BE2C (cell line): ENCODE data around the gene SEC62. TPM values are rescaled to one million over a fixed set of nuclear protein-coding genes. Genes with fewer than 3 reads are reported as not detected.
A peak's percentile ranks its signal among the peaks of the same experiment; 100 is the strongest.

Experiments used
- DNase-seq: peaks from one replicate; pipeline ENCODE4 v3.0.0-alpha.2; 2020
- H3K27me3 ChIP-seq: fragments of 250-450 bp; sonication (Bioruptor Pico); 2 replicates; pipeline ENCODE4 v1.5.1; 2020; ENCODE audit warnings: mild to moderate bottlenecking
- H3K36me3 ChIP-seq: fragments of 250-450 bp; sonication (Bioruptor Pico); 2 replicates; pipeline ENCODE4 v1.5.1; 2020; ENCODE audit warnings: mild to moderate bottlenecking
- H3K4me1 ChIP-seq: fragments of 250-450 bp; sonication (Bioruptor Pico); 2 replicates; pipeline ENCODE4 v1.5.1; 2020
- H3K4me3 ChIP-seq: 2 replicates; pipeline ENCODE4 v1.5.1; 2011; ENCODE audit warnings: low read depth, low read length
- H3K9me3 ChIP-seq: fragments of 250-450 bp; sonication (Bioruptor Pico); 2 replicates; pipeline ENCODE4 v1.5.1; 2020
- polyA plus RNA-seq: library from polyadenylated mRNA; unstranded; fragments of >200 nt; gene quantifications from one replicate; pipeline ENCODE4 v1.2.1, GENCODE V29; 2012; ENCODE audit warnings: low read depth, missing spikeins; ENCODE audit not compliant: insufficient read length, insufficient read depth
- TF ChIP-seq, protein P1 (sequence below): IDR thresholded peaks from 2 replicates; pipeline ENCODE4 v1.5.1; 2012; ENCODE audit warnings: mild to moderate bottlenecking, low read depth, low read length

SEC62 gene, protein sequence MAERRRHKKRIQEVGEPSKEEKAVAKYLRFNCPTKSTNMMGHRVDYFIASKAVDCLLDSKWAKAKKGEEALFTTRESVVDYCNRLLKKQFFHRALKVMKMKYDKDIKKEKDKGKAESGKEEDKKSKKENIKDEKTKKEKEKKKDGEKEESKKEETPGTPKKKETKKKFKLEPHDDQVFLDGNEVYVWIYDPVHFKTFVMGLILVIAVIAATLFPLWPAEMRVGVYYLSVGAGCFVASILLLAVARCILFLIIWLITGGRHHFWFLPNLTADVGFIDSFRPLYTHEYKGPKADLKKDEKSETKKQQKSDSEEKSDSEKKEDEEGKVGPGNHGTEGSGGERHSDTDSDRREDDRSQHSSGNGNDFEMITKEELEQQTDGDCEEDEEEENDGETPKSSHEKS
- 119 TPM for polyA plus RNA-seq

DNA sequence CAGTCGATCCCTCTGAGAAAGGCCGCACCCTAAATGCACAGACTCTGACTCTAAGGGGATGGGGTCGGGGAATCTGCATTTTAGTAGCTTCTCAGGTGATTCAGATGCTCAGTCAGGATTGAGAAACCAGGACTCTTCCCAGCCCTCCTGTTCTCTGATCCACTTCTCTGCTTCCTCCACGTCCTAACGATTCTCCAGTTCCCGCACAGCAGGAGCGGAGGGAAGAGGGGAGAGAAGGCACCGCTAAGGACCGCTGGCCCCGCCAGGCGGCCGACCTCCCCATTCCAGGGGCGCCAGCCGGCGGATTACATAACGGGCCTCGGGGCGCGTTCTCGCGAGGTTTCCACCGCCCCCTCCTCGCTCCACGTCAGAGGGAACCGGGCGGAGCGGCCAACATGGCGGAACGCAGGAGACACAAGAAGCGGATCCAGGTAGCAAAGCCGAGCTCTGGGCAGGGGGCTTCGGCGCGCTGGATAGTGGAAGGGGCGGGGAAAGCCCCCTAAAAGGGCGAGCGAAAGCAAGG, at the start of gene SEC62:
Gene SEC62, plus strand, starts transcription at position 380 of the 523 bp plus-strand sequence. Its CDS starts 16 bp downstream, at position 396.
- no peaks in the 10 kb centered on the region for H3K9me3 ChIP-seq
- H3K4me3 ChIP-seq = peak within 1 kb of the TSS; percentile 85
- DNase-seq = peak; percentile 97
- no peaks in the 10 kb centered on the region for H3K27me3 ChIP-seq
- H3K4me1 ChIP-seq = no peaks in the 10 kb centered on the region
- TF ChIP-seq, protein P1, sequence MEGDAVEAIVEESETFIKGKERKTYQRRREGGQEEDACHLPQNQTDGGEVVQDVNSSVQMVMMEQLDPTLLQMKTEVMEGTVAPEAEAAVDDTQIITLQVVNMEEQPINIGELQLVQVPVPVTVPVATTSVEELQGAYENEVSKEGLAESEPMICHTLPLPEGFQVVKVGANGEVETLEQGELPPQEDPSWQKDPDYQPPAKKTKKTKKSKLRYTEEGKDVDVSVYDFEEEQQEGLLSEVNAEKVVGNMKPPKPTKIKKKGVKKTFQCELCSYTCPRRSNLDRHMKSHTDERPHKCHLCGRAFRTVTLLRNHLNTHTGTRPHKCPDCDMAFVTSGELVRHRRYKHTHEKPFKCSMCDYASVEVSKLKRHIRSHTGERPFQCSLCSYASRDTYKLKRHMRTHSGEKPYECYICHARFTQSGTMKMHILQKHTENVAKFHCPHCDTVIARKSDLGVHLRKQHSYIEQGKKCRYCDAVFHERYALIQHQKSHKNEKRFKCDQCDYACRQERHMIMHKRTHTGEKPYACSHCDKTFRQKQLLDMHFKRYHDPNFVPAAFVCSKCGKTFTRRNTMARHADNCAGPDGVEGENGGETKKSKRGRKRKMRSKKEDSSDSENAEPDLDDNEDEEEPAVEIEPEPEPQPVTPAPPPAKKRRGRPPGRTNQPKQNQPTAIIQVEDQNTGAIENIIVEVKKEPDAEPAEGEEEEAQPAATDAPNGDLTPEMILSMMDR = peak; percentile 59
- H3K36me3 ChIP-seq = peaks cover 3% of the 10 kb centered on the region; the same call in 1 of the 2 replicates

DNA sequence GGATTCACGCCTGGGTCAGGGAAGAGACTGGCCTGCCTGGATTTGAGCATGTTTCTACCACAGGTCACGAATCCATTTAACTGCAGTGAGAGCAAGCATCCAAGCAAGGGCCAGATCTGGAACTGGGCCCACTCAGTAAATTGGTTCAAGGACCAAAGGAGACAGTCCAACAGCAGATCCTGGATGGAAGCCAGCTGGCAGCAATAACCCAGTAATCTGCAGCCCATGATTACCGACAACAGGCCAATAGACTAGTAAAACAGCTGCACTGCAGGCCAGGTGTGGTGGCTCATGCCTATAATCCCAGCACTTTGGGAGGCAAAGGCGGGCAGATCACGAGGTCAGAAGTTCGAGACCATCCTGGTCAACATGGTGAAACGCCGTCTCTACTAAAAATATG, 43.4 kb upstream of the SEC62 start:
- peak; percentile 92 for DNase-seq
- H3K27me3 ChIP-seq = no peaks in the 10 kb centered on the region
- TF ChIP-seq, protein P1 = no peak
- H3K9me3 ChIP-seq = no peaks in the 10 kb centered on the region
- H3K4me3 ChIP-seq = no peak overlapping the region
- H3K4me1 ChIP-seq = peaks cover 3% of the 10 kb centered on the region; the same call in 1 of the 2 replicates
- H3K36me3 ChIP-seq = no peaks in the 10 kb centered on the region

DNA sequence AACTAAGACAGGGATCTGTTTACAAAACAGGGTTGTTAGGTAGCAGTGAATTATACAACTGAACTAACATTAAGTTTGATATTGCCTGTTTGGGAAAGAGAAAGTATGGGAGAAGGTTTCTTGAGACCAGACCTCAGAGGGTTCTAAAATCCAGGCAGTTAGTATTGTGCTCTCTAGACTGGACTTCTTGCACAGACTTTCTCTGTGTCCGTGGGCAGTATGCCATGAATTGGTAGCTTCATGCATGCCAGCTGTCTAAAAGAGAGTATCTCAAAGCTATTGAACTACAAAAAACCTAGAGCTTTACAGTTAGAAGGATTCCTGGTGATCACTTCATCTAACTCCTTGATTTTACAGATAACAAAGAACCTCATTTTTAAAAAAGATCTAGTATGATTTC, 42.8 kb upstream of the SEC62 start:
- Histone ChIP-seq H3K36me3 (no peaks in the 10 kb centered on the region), H3K9me3 (no peaks in the 10 kb centered on the region), H3K27me3 (no peaks in the 10 kb centered on the region), H3K4me1 (peaks cover 3% of the 10 kb centered on the region; the same call in 1 of the 2 replicates), H3K4me3 (no peak overlapping the region)
- DNase-seq = no peak
- TF ChIP-seq, protein P1 = no peak

DNA sequence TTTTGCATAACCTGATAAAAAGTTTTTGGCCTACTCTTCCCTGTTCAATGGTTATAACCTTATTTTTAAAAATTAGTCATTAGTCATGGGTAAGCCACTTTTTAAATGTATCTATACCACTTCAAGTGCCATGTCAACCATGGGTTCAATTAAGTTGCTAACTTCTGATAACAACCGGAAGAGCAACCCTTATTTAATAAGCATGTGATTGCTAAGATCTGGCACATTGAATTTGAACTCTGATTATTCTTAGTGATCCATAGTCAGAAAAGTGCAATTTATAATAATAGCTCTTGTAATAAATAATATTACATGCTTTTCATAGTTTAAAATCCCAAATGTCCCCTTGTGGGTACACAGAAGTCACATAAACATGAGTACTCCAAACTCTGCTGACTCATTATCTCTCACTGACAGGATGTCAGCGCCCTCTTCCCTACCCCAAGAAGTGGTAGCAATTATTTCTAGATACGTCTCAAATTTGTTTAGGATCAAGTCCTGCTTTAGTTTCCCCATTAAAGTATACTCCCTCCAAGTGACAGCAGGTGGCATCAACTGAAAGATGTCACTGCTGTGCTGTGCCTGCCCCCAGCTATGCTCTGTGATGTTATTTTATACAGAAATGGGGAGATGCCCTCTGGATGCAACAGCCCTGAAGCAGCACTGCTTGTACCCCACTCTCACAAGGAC, 36.6 kb upstream of the SEC62 start:
- H3K4me3 ChIP-seq = no peak overlapping the region
- no peak for DNase-seq
- TF ChIP-seq, protein P1 = 0 out of 2 replicates have a peak, but pooled peaks have one; percentile 8
- no peaks in the 10 kb centered on the region for H3K27me3 ChIP-seq
- H3K9me3 ChIP-seq = no peaks in the 10 kb centered on the region
- no peaks in the 10 kb centered on the region for H3K36me3 ChIP-seq
- peaks cover 4% of the 10 kb centered on the region; the same call in 1 of the 2 replicates for H3K4me1 ChIP-seq

DNA sequence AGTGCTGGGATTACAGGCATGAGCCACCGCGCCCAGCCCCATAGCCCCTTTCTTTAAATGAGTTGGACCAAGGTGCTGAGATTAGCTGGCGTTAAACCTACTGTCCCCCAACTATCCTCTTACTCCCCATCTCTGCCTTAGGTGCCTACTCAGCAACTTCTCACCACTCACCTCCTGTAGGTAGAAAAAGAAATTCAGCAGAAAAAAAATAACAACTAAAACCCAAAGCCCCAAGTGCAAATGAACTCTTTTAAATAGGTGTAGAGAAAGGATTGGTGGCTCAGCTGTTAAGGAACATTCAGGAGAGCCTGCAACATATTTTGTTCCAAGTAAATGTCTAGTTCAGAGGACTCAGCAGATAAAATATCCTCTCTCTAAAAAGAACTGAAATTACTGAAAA, 35.8 kb upstream of the SEC62 start:
- DNase-seq = no peak
- no peak overlapping the region for H3K4me3 ChIP-seq
- peaks cover 4% of the 10 kb centered on the region; the same call in 1 of the 2 replicates for H3K4me1 ChIP-seq
- TF ChIP-seq, protein P1 = no peak
- H3K9me3 ChIP-seq = no peaks in the 10 kb centered on the region
- H3K27me3 ChIP-seq = no peaks in the 10 kb centered on the region
- no peaks in the 10 kb centered on the region for H3K36me3 ChIP-seq
